HCT116 (cell line): ENCODE data around the gene RPL14. TPM values are rescaled to one million over a fixed set of nuclear protein-coding genes. Genes with fewer than 3 reads are reported as not detected.
A peak's percentile ranks its signal among the peaks of the same experiment; 100 is the strongest.

Experiments
- ATAC-seq: fragments of 200-7000 bp; cut with Tn5 transposase; 2 replicates; pipeline ENCODE4 v1.9.1; 2020; ENCODE audit warnings: mild to moderate bottlenecking, moderate library complexity
- BruUV-seq: library from RNA; stranded (reverse); fragments of 400-500 nt; replicated peaks from 2 replicates; lab custom pipeline; 2021; lab: Mats Ljungman, UMichigan
- CTCF ChIA-PET: fragments of 300-600 bp; sonication (Branson Sonifier 250); formaldehyde crosslinking; loops from one replicate; lab custom pipeline; 2021; ENCODE audit warnings: antibody characterized with exemption; lab: Charles Lee
- POLR2A ChIA-PET: fragments of 300-600, 350-600 bp; sonication (Branson Sonifier 250); formaldehyde crosslinking; loops from one replicate; lab custom pipeline; 2021; ENCODE audit warnings: antibody characterized with exemption; lab: Charles Lee
- RAD21 ChIA-PET, 2 experiments: fragments of 300-600 bp; sonication (Branson Sonifier 250); formaldehyde crosslinking; loops; one replicate each; lab custom pipeline; 2023; ENCODE audit warnings: low total read pairs in 2 of 2; ENCODE audit not compliant: uncharacterized antibody in 2 of 2, unreplicated experiment in 2 of 2, low non-redundant PET in 1 of 2; lab: Charles Lee
- DNase-seq: peaks from one replicate; pipeline ENCODE4 v3.0.0-alpha.2; 2010; ENCODE audit warnings: low read depth, low spot score
- H2AFZ ChIP-seq: fragments of 200-600 bp; shearing (Covaris generic), sonication (generic); 2 replicates; pipeline ENCODE4 v1.6.1; 2017; ENCODE audit warnings: low read depth, mixed run types, mixed read lengths, antibody characterized with exemption, low read length; ENCODE audit not compliant: poor library complexity, severe bottlenecking
- H3K27ac ChIP-seq: 2 replicates; pipeline ENCODE4 v1.5.1; 2012; ENCODE audit warnings: low read depth, low read length
- H3K27me3 ChIP-seq: fragments of 200-600 bp; sonication (generic); 2 replicates; pipeline ENCODE4 v1.6.1; 2016; ENCODE audit warnings: mixed run types, low read length, mixed read lengths; ENCODE audit not compliant: insufficient read depth
- H3K36me3 ChIP-seq, 2 experiments: fragments of 200-500 bp in 1 of 2; fragments of 200-600 bp in 1 of 2; sonication (Bioruptor generic) in 1 of 2; sonication (generic) in 1 of 2; 2 replicates each; pipeline versions ENCODE4 v1.5.1 to v1.6.1; 2014 to 2016; ENCODE audit warnings: low read length in 2 of 2, inconsistent platforms in 1 of 2, mixed read lengths in 1 of 2, mixed run types in 1 of 2; ENCODE audit not compliant: insufficient read depth in 2 of 2, control insufficient read depth in 1 of 2
- H3K4me1 ChIP-seq, 2 experiments: fragments of 200-600 bp in 1 of 2; sonication (generic) in 1 of 2; 2 replicates each; pipeline versions ENCODE4 v1.5.1 to v1.6.1; 2012 to 2017; ENCODE audit warnings: low read length in 2 of 2, inconsistent platforms in 1 of 2, mild to moderate bottlenecking in 1 of 2, mixed read lengths in 1 of 2, mixed run types in 1 of 2, moderate library complexity in 1 of 2; ENCODE audit not compliant: insufficient read depth in 2 of 2, control insufficient read depth in 1 of 2
- H3K4me2 ChIP-seq: fragments of 200-600 bp; sonication (generic); 2 replicates; pipeline ENCODE4 v1.6.1; 2017; ENCODE audit warnings: mixed run types, low read length, mixed read lengths
- H3K4me3 ChIP-seq, 2 experiments: fragments of 200-600 bp in 1 of 2; sonication (generic) in 1 of 2; replicated peaks in 1 of 2; 2 replicates each; pipeline ENCODE4 v1.5.1; 2011 to 2016; ENCODE audit warnings: low read length in 2 of 2, control low read depth in 1 of 2, low read depth in 1 of 2, mild to moderate bottlenecking in 1 of 2, mixed read lengths in 1 of 2, mixed run types in 1 of 2
- H3K79me2 ChIP-seq: fragments of 200-600 bp; sonication (generic); 2 replicates; pipeline ENCODE4 v1.6.1; 2017; ENCODE audit warnings: mild to moderate bottlenecking, mixed run types, low read length, moderate library complexity, mixed read lengths; ENCODE audit not compliant: insufficient read depth
- H3K9ac ChIP-seq: fragments of 200-600 bp; sonication (generic); 2 replicates; pipeline ENCODE4 v1.6.1; 2016; ENCODE audit warnings: low read length, mixed read lengths
- H3K9me2 ChIP-seq: fragments of 200-600 bp; sonication (generic), shearing (Covaris generic); 2 replicates; pipeline ENCODE4 v1.6.1; 2017; ENCODE audit warnings: mixed run types, mild to moderate bottlenecking, moderate library complexity; ENCODE audit not compliant: insufficient read depth
- H3K9me3 ChIP-seq, 2 experiments: fragments of 200-500 bp in 1 of 2; fragments of 200-600 bp in 1 of 2; sonication (Bioruptor generic) in 1 of 2; sonication (generic) in 1 of 2; 2 replicates each; pipeline ENCODE4 v1.6.1; 2014 to 2017; ENCODE audit warnings: low read length in 2 of 2, mixed read lengths in 2 of 2, inconsistent platforms in 1 of 2, low read depth in 1 of 2, mild to moderate bottlenecking in 1 of 2, mixed run types in 1 of 2, moderate library complexity in 1 of 2; ENCODE audit not compliant: control insufficient read depth in 1 of 2, insufficient read depth in 1 of 2
- H4K20me1 ChIP-seq: fragments of 200-600 bp; sonication (generic), shearing (Covaris generic); 2 replicates; pipeline ENCODE4 v1.6.1; 2017; ENCODE audit warnings: mixed run types, mild to moderate bottlenecking, moderate library complexity; ENCODE audit not compliant: insufficient read depth
- ATF3 ChIP-seq: IDR thresholded peaks from 2 replicates; pipeline ENCODE4 v1.6.1; 2012
- CBX3 ChIP-seq: IDR thresholded peaks from 2 replicates; pipeline ENCODE4 v1.6.1; 2012; ENCODE audit warnings: low read depth
- EGR1 ChIP-seq: IDR thresholded peaks from 2 replicates; pipeline ENCODE4 v1.6.1; 2012; ENCODE audit warnings: low read depth
- ELF1 ChIP-seq: IDR thresholded peaks from 2 replicates; pipeline ENCODE4 v1.6.1; 2012; ENCODE audit warnings: low read depth, borderline replicate concordance
- EZH2 ChIP-seq: fragments of 200-600 bp; sonication (generic); IDR thresholded peaks from 2 replicates; pipeline ENCODE4 v1.6.1; 2017; ENCODE audit warnings: antibody characterized with exemption, mixed run types
- EZH2phosphoT487 ChIP-seq: fragments of 200-600 bp; IDR thresholded peaks from 2 replicates; pipeline ENCODE4 v1.6.1; 2018; ENCODE audit warnings: antibody characterized with exemption, borderline replicate concordance
- FOSL1 ChIP-seq: IDR thresholded peaks from 2 replicates; pipeline ENCODE4 v1.6.1; 2012; ENCODE audit warnings: low read depth
- JUND ChIP-seq: IDR thresholded peaks from 2 replicates; pipeline ENCODE4 v1.6.1; 2012
- POLR2A ChIP-seq: IDR thresholded peaks from 2 replicates; pipeline ENCODE4 v1.7.0; 2011; ENCODE audit warnings: borderline replicate concordance; ENCODE audit not compliant: insufficient read depth, insufficient read length; ENCODE audit errors: extremely low read depth
- POLR2AphosphoS5 ChIP-seq: IDR thresholded peaks from 2 replicates; pipeline ENCODE4 v1.6.1; 2011; ENCODE audit warnings: mild to moderate bottlenecking, low read depth, low read length, moderate library complexity
- SP1 ChIP-seq: IDR thresholded peaks from 2 replicates; pipeline ENCODE4 v1.6.1; 2012; ENCODE audit warnings: low read depth
- SRF ChIP-seq: IDR thresholded peaks from 2 replicates; pipeline ENCODE4 v1.6.1; 2012; ENCODE audit warnings: low read depth
- TCF7L2 ChIP-seq: IDR thresholded peaks from 2 replicates; pipeline ENCODE4 v1.7.0; 2011; ENCODE audit warnings: borderline replicate concordance, inconsistent platforms; ENCODE audit not compliant: insufficient read depth, insufficient read length; ENCODE audit errors: extremely low read depth
- YY1 ChIP-seq: IDR thresholded peaks from 2 replicates; pipeline ENCODE4 v1.6.1; 2011; ENCODE audit warnings: low read length, low read depth, moderate library complexity, mild to moderate bottlenecking; ENCODE audit not compliant: insufficient replicate concordance; ENCODE audit errors: extremely low read depth
- ZNF274 ChIP-seq: fragments of 200-500 bp; sonication (Bioruptor generic); IDR thresholded peaks from 2 replicates; pipeline ENCODE4 v1.6.1; 2014; ENCODE audit warnings: mild to moderate bottlenecking, low read depth, low read length, inconsistent platforms
- intact Hi-C: fragments of 100-400 bp; cut with micrococcal nuclease; formaldehyde crosslinking; loops from 2 replicates; pipeline ENCODE4 v1.10.0; 2022
- total RNA-seq: library from RNA; stranded (reverse); gene quantifications from one replicate; pipeline ENCODE4 v1.2.1, GENCODE V29; 2021; ENCODE audit not compliant: unreplicated experiment
- TF ChIP-seq, protein P1 (sequence below), 3 experiments: fragments of 200-600 bp in 1 of 3; sonication (generic) in 1 of 3; IDR thresholded peaks in 2 of 3; conservative IDR thresholded peaks in 1 of 3; 2 replicates each; pipeline ENCODE4 v1.5.1; 2012 to 2017; ENCODE audit warnings: low read depth in 2 of 3, low read length in 2 of 3, antibody characterized with exemption in 1 of 3, borderline replicate concordance in 1 of 3, control low read depth in 1 of 3, mild to moderate bottlenecking in 1 of 3, mixed read lengths in 1 of 3, mixed run types in 1 of 3, moderate library complexity in 1 of 3; ENCODE audit not compliant: insufficient read depth in 1 of 3
- TF ChIP-seq, protein P2 (sequence below): IDR thresholded peaks from 2 replicates; pipeline ENCODE4 v1.6.1; 2011; ENCODE audit warnings: mild to moderate bottlenecking, low read length, moderate library complexity; ENCODE audit not compliant: insufficient replicate concordance; ENCODE audit errors: extremely low read depth
- TF ChIP-seq, protein P3 (sequence below): IDR thresholded peaks from 2 replicates; pipeline ENCODE4 v1.6.1; 2012

Gene RPL14
- total RNA-seq, 1 experiment from 2014 or later, result 2,938 TPM

DNA sequence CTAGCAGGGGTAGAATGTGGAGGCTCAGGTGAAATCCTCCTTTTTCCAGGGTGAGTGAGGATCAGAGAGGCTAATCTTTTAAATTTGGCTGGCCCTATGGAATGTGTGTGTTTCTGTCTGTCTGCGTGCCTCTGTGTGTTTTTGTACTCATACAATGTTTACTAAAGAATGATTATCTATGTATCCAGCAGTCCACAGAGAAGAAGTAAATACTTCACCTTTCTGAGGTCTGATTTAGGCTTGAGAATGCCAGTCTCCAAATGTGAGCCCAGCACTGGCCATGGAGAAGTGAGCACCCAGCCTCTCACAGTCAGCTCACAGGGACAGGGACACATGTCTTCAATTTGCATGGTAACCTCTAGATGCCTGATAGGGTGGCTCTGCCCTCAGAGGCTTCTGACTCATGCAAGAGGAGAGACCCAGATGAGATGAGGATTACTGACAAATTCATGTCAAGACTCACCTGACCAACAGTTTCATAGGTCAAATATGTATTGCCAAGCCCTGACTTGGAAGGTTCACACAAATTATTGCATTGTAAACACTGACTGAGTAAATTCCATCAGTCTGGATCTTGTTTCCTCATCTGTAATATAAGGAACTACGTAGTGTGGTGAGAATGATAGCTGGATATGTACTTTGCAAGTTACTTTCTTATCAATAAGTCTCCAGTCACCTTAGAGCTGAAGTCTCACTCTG, 39.1 kb upstream of the RPL14 start:
- ChIA-PET RAD21 (no interaction called here), POLR2A (no interaction called here), CTCF (no interaction called here)
- H3K4me2 ChIP-seq, result no peak overlapping the region
- H3K9me3 ChIP-seq, result no peaks in the 10 kb centered on the region
- peak; percentile 44; the same call in 1 of the 2 replicates for ATAC-seq
- H3K4me3 ChIP-seq, result no peak overlapping the region
- H3K9ac ChIP-seq, result no peak overlapping the region
- H3K4me1 ChIP-seq, result peaks cover 0 to 4% of the 10 kb centered on the region in 2 experiments; a peak in 1 of 4 replicates
- DNase-seq, result no peak
- peaks cover 22% of the 10 kb centered on the region; the same call in 1 of the 2 replicates for H3K27me3 ChIP-seq
- intact Hi-C loops, result no loop called here
- no peaks in the 10 kb centered on the region for H4K20me1 ChIP-seq
- H3K9me2 ChIP-seq, result no peaks in the 10 kb centered on the region
- no TSS peak for BruUV-seq
- H3K79me2 ChIP-seq, result no peaks in the 10 kb centered on the region
- no peaks in the 10 kb centered on the region for H3K36me3 ChIP-seq
- H3K27ac ChIP-seq, result no peak overlapping the region
- no peak overlapping the region for H2AFZ ChIP-seq
- TF ChIP-seq EGR1 (no peak), TCF7L2 (no peak), YY1 (no peak), CBX3 (no peak), JUND (no peak), ZNF274 (no peak), FOSL1 (no peak), ELF1 (no peak), EZH2 (no peak), POLR2AphosphoS5 (no peak), SP1 (no peak), POLR2A (no peak), ATF3 (no peak), SRF (no peak), EZH2phosphoT487 (no peak)
- TF ChIP-seq, protein P1, sequence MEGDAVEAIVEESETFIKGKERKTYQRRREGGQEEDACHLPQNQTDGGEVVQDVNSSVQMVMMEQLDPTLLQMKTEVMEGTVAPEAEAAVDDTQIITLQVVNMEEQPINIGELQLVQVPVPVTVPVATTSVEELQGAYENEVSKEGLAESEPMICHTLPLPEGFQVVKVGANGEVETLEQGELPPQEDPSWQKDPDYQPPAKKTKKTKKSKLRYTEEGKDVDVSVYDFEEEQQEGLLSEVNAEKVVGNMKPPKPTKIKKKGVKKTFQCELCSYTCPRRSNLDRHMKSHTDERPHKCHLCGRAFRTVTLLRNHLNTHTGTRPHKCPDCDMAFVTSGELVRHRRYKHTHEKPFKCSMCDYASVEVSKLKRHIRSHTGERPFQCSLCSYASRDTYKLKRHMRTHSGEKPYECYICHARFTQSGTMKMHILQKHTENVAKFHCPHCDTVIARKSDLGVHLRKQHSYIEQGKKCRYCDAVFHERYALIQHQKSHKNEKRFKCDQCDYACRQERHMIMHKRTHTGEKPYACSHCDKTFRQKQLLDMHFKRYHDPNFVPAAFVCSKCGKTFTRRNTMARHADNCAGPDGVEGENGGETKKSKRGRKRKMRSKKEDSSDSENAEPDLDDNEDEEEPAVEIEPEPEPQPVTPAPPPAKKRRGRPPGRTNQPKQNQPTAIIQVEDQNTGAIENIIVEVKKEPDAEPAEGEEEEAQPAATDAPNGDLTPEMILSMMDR (IDR thresholded peaks at IDR 0.05 in 2 of 3, conservative IDR thresholded peaks at IDR 0.05 in 1 of 3; ENCODE audit: borderline replicate concordance in 1 of 3, insufficient read depth in 1 of 3, low read depth in 2 of 3, low read length in 2 of 3), result no peak
- TF ChIP-seq, protein P2, sequence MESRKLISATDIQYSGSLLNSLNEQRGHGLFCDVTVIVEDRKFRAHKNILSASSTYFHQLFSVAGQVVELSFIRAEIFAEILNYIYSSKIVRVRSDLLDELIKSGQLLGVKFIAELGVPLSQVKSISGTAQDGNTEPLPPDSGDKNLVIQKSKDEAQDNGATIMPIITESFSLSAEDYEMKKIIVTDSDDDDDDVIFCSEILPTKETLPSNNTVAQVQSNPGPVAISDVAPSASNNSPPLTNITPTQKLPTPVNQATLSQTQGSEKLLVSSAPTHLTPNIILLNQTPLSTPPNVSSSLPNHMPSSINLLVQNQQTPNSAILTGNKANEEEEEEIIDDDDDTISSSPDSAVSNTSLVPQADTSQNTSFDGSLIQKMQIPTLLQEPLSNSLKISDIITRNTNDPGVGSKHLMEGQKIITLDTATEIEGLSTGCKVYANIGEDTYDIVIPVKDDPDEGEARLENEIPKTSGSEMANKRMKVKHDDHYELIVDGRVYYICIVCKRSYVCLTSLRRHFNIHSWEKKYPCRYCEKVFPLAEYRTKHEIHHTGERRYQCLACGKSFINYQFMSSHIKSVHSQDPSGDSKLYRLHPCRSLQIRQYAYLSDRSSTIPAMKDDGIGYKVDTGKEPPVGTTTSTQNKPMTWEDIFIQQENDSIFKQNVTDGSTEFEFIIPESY, result no peak
- TF ChIP-seq, protein P3, sequence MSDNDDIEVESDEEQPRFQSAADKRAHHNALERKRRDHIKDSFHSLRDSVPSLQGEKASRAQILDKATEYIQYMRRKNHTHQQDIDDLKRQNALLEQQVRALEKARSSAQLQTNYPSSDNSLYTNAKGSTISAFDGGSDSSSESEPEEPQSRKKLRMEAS, result no peak
- TF ChIP-seq, all 23 proteins: peak for 0
